Measurements from ENCODE around the gene AKNA. TPM values are rescaled to one million over a fixed set of nuclear protein-coding genes. Genes with fewer than 3 reads are reported as not detected.

AKNA gene
- total RNA-seq (2021; ENCODE audit: unreplicated experiment) (20.6 TPM), Bru-seq, nascent RNA (percentile 79 among the genes with signal in this experiment), BruChase-seq, experiment 1, labeled RNA remaining after a 6-hour chase (percentile 73 among the genes with signal in this experiment), BruChase-seq, experiment 2, labeled RNA remaining after a 2-hour chase (percentile 73 among the genes with signal in this experiment)
- polyA plus RNA-seq (2012) = 21.2 and 24.3 TPM in 2 replicates
- long read RNA-seq, partial matches to known transcripts = 0 of 1 reads
- long read RNA-seq, other reads (novel, unspliced or antisense) = 1 of 1 reads

GRCh38 chr9:114387680-114388356, at the start of gene AKNA:
TSS of gene AKNA (minus strand) at chr9:114387982. CDS start at chr9:114381333, 6,649 bp downstream.
- ChIA-PET RAD21 (ENCODE audit: low non-redundant PET in 1 of 2, low total read pairs in 2 of 2, uncharacterized antibody in 2 of 2, unreplicated experiment in 2 of 2) (no interaction called here), CTCF (no interaction called here), POLR2A (no interaction called here)
- H3K4me2 ChIP-seq (ENCODE audit: low read length) = no peak within 1 kb of the TSS
- no peak for ATAC-seq
- DNase-seq (ENCODE audit: low read depth, low spot score) = no peak
- no peaks in the 10 kb centered on the region for H3K79me2 ChIP-seq (ENCODE audit: insufficient read depth, low read length)
- H4K20me1 ChIP-seq (ENCODE audit: insufficient read depth) = no peaks in the 10 kb centered on the region
- no peak within 1 kb of the TSS for H2AFZ ChIP-seq (ENCODE audit: low read depth, low read length, poor library complexity, severe bottlenecking)
- no peak within 1 kb of the TSS for H3K27ac ChIP-seq (ENCODE audit: low read depth, low read length)
- no TSS peak for BruUV-seq (replicated peaks)
- H3K36me3 ChIP-seq (ENCODE audit: control insufficient read depth in 1 of 2, insufficient read depth in 2 of 2, low read length in 2 of 2) = no peaks in the 10 kb centered on the region
- no peaks in the 10 kb centered on the region for H3K9me2 ChIP-seq (ENCODE audit: insufficient read depth)
- H3K9ac ChIP-seq (ENCODE audit: low read length) = no peak within 1 kb of the TSS
- no peaks in the 10 kb centered on the region for H3K9me3 ChIP-seq (ENCODE audit: control insufficient read depth in 1 of 2, insufficient read depth in 1 of 2, low read depth in 1 of 2, low read length in 2 of 2)
- H3K4me3 ChIP-seq (replicated peaks in 1 of 2; ENCODE audit: low read depth in 1 of 2, low read length in 2 of 2) = no peak within 1 kb of the TSS
- TF ChIP-seq YY1 (IDR thresholded peaks at IDR 0.05; ENCODE audit: extremely low read depth, insufficient replicate concordance, low read depth, low read length) (no peak), EZH2 (IDR thresholded peaks at IDR 0.05) (no peak), POLR2AphosphoS5 (IDR thresholded peaks at IDR 0.05; ENCODE audit: low read depth, low read length) (no peak), FOSL1 (IDR thresholded peaks at IDR 0.05; ENCODE audit: low read depth) (no peak), ATF3 (IDR thresholded peaks at IDR 0.05) (no peak), EGR1 (IDR thresholded peaks at IDR 0.05; ENCODE audit: low read depth) (no peak), RAD21 (IDR thresholded peaks at IDR 0.05; ENCODE audit: low read depth) (no peak), ZFX (IDR thresholded peaks at IDR 0.05) (no peak), SRF (IDR thresholded peaks at IDR 0.05; ENCODE audit: low read depth) (no peak), CTCF (IDR thresholded peaks at IDR 0.05 in 2 of 3, conservative IDR thresholded peaks at IDR 0.05 in 1 of 3; ENCODE audit: borderline replicate concordance in 1 of 3, insufficient read depth in 1 of 3, low read depth in 2 of 3, low read length in 2 of 3) (no peak), ZBTB33 (IDR thresholded peaks at IDR 0.05; ENCODE audit: extremely low read depth, insufficient replicate concordance, low read length) (no peak), POLR2A (IDR thresholded peaks at IDR 0.05; ENCODE audit: borderline replicate concordance, extremely low read depth, insufficient read depth, insufficient read length) (no peak), CEBPB (IDR thresholded peaks at IDR 0.05; ENCODE audit: low read depth) (no peak), ZNF274 (IDR thresholded peaks at IDR 0.05; ENCODE audit: low read depth, low read length) (no peak)
- H3K4me1 ChIP-seq (ENCODE audit: control insufficient read depth in 1 of 2, insufficient read depth in 2 of 2, low read length in 2 of 2) = peaks cover 6 to 24% of the 10 kb centered on the region in 2 experiments; a peak in 3 of 4 replicates
- H3K27me3 ChIP-seq (ENCODE audit: insufficient read depth, low read length) = no peaks in the 10 kb centered on the region
- intact Hi-C loops (cut with micrococcal nuclease) = no loop called here
